ENCODE results near the gene CATSPERD.

DNA sequence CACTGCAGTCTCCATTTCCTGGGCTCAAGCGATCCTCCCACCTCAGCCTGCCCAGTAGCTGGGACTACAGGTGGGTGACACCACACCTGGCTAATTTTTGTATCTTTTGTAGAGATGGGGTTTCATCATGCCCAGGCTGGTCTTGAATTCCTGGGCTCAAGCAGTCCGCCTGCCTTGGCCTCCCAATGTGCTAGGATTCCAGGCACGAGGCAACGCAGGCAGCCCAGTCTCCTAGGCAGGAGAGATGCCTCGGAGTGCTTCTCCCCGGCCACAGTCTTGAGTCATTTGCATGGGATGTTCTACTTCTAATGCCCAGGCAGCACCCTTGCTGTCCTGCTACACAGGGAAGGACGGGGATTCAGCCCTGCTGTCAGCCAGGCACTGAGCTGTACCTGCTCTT is 48.8 kb upstream of the CATSPERD start:
- TF ChIP-seq, protein P1, sequence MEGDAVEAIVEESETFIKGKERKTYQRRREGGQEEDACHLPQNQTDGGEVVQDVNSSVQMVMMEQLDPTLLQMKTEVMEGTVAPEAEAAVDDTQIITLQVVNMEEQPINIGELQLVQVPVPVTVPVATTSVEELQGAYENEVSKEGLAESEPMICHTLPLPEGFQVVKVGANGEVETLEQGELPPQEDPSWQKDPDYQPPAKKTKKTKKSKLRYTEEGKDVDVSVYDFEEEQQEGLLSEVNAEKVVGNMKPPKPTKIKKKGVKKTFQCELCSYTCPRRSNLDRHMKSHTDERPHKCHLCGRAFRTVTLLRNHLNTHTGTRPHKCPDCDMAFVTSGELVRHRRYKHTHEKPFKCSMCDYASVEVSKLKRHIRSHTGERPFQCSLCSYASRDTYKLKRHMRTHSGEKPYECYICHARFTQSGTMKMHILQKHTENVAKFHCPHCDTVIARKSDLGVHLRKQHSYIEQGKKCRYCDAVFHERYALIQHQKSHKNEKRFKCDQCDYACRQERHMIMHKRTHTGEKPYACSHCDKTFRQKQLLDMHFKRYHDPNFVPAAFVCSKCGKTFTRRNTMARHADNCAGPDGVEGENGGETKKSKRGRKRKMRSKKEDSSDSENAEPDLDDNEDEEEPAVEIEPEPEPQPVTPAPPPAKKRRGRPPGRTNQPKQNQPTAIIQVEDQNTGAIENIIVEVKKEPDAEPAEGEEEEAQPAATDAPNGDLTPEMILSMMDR (conservative IDR thresholded peaks at IDR 0.05; ENCODE audit: low read depth, low read length): no peak
- TF ChIP-seq EZH2 (IDR thresholded peaks at IDR 0.05; ENCODE audit: low read length, unreplicated experiment) (no peak), EZH2phosphoT487 (IDR thresholded peaks at IDR 0.05; ENCODE audit: borderline replicate concordance, low read length) (no peak)
